ENCODE measurements around the gene ENPEP.

- no peak for TF ChIP-seq CTCF (IDR thresholded peaks at IDR 0.05)
- TF ChIP-seq POLR2A (IDR thresholded peaks at IDR 0.05) = no peak
These were observed 28.1 kb downstream of the ENPEP start for GRCh38 chr4:110504084-110504435.

All from adrenal gland (tissue), 5 donors.